Pancreas (tissue), 10 donors: ENCODE results near the gene TREX2. TPM values are rescaled to one million over a fixed set of nuclear protein-coding genes. Genes with fewer than 3 reads are reported as not detected.

ENCODE experiments used
- ATAC-seq, 4 donors: fragments of 200-7000 bp; cut with Tn5 transposase; one replicate each; pipeline versions ENCODE4 v1.8.0 to v1.9.1; 2020; ENCODE audit warnings: mild to moderate bottlenecking in 4 of 4, moderate library complexity in 4 of 4
- DNase-seq, 6 donors: peaks; one replicate each; pipeline ENCODE4 v3.0.0-alpha.2; 2020
- FAIRE-seq: peaks from 2 replicates; lab custom pipeline; 2012; peaks lifted over from hg19 to GRCh38; lab: Jason Lieb, UNC
- H3K27ac ChIP-seq, 4 donors: fragments of 200-600 bp; sonication (generic); 1 replicate in 3 of 4; 2 replicates in 1 of 4; pipeline versions ENCODE4 v1.5.0 to v1.8.0; 2020
- H3K27me3 ChIP-seq, 4 donors: fragments of 200-600 bp; one replicate each; pipeline ENCODE4 v1.8.0; 2021
- H3K36me3 ChIP-seq, 3 donors: fragments of 200-600 bp; sonication (generic) in 1 of 3; one replicate each; pipeline versions ENCODE4 v1.5.0 to v1.8.0; 2020 to 2021
- H3K4me1 ChIP-seq, 3 donors: fragments of 200-600 bp; one replicate each; pipeline ENCODE4 v1.8.0; 2021
- H3K4me3 ChIP-seq, 4 donors: fragments of 200-600 bp; sonication (generic) in 2 of 4; one replicate each; pipeline versions ENCODE4 v1.5.0 to v1.8.0; 2020 to 2021
- H3K9me3 ChIP-seq, 4 donors: fragments of 200-600 bp; one replicate each; pipeline ENCODE4 v1.8.0; 2021
- CTCF ChIP-seq, 4 donors: fragments of 200-600 bp; sonication (generic) in 3 of 4; IDR thresholded peaks; one replicate each; pipeline versions ENCODE4 v1.5.0 to v1.8.0; 2021; ENCODE audit warnings: antibody characterized with exemption in 4 of 4
- WGBS, 2 donors: extraction: QIAGEN DNeasy Blood & Tissue Kit; methylation state at CpG; one replicate each; pipeline ENCODE4 v1.1.7; 2013; 5-methylcytosine and 5-hydroxymethylcytosine counted together
- intact Hi-C, 3 donors: fragments of 100-400 bp; cut with DNase I; formaldehyde crosslinking; loops; one replicate each; pipeline versions ENCODE4 v1.11.1 to v1.14.2; 2022
- polyA plus RNA-seq, 2 donors: library from polyadenylated mRNA; stranded (reverse); fragments of 200-250 nt; gene quantifications; one replicate each; pipeline ENCODE4 v1.2.3, GENCODE V29; 2013
- total RNA-seq, 6 donors: library from RNA; stranded (reverse); fragmentation: NEBNext Ultra II Directional in 4 of 6; extraction: Animal tissue kit (Norgen Biotek cat#: 25700) in 4 of 6; gene quantifications; one replicate each; pipeline versions ENCODE4 v1.2.1 to v1.2.4, GENCODE V29; 2021 to 2023
- donor health status: healthy with polysubstance abuse.
- donor health status: DM: no; HTN: no; CAD: no; lungs with moderate emphysema.
- donor health status: DM: no; HTN: no; CAD: no.
- donor health status: control.
- donor health status: control.
- donor health status: Bipolar disorder and iron deficiency.
- donor health status: DM: yes; HTN: yes; CAD: no.
- donor health status: DM: no; HTN: no; CAD: no.
- donor health status: DM: no; HTN: no; CAD: no.
- donor health status: DM: yes; HTN: yes; CAD: no.

TREX2 gene
- total and polyA plus RNA-seq, 8 donors, result 0.19 to 0.91 (median 0.55) TPM; not detected in 1

- peak in 1 of 6 donors; percentile 12 for DNase-seq
- H3K27ac ChIP-seq, result no peak overlapping the region
- no peaks in the 10 kb centered on the region for H3K36me3 ChIP-seq
- H3K9me3 ChIP-seq, result no peaks in the 10 kb centered on the region
- TF ChIP-seq CTCF (IDR thresholded peaks at IDR 0.05), result no peak
- no peak for FAIRE-seq
- intact Hi-C loops, result no loop called here
- no peak overlapping the region for H3K4me3 ChIP-seq
- H3K4me1 ChIP-seq, result no peaks in the 10 kb centered on the region
- ATAC-seq, result no peak
- H3K27me3 ChIP-seq, result peaks cover 0 to 3% (median 0%) of the 10 kb centered on the region in 4 donors
- 73% methylated on average over 13 of the region's 13 CpGs for WGBS, 2 donors
Observed at GRCh38 chrX:153394612-153395011, 51.2 kb downstream of the TREX2 start.

Other genes with a start within 250 kb of the TREX2 start
- gene PNMA6F, start 124.3 kb downstream of the TREX2 start, total RNA-seq, result not detected
- gene PNMA6F, start 124.3 kb downstream of the TREX2 start, polyA plus RNA-seq, result under 1 TPM in 1 of 2 donors, not detected in 1; 0.12 TPM
- 1 to 10 TPM; 4.9 to 9.9 (median 7.0) TPM for gene ZNF275, start 111.9 kb downstream of the TREX2 start, total RNA-seq
- gene ZNF275, start 111.9 kb downstream of the TREX2 start, polyA plus RNA-seq, result 1 to 10 TPM; 3.7 to 5.6 TPM
- gene PNMA6E, start 44.7 kb downstream of the TREX2 start, total RNA-seq, result not detected
- not detected for gene PNMA6E, start 44.7 kb downstream of the TREX2 start, polyA plus RNA-seq
- gene ZFP92, start 34.6 kb downstream of the TREX2 start, total RNA-seq, result under 1 TPM; 0.28 to 1.00 (median 0.42) TPM
- under 1 TPM; 0.34 to 0.45 TPM for gene ZFP92, start 34.6 kb downstream of the TREX2 start, polyA plus RNA-seq
- 10 to 100 TPM in 1 of 6 donors, 1 to 10 TPM in 5; 4.9 to 12.0 (median 8.7) TPM for gene HAUS7, start 24.5 kb upstream of the TREX2 start, total RNA-seq
- 10 to 100 TPM; 37.6 to 44.1 TPM for gene HAUS7, start 24.5 kb upstream of the TREX2 start, polyA plus RNA-seq
- gene BGN, start 48.9 kb upstream of the TREX2 start, total RNA-seq, result 100 to 1,000 TPM in 1 of 6 donors, 10 to 100 TPM in 2, 1 to 10 TPM in 3; 4.0 to 113 (median 15.0) TPM
- 10 to 100 TPM; 20.2 to 24.5 TPM for gene BGN, start 48.9 kb upstream of the TREX2 start, polyA plus RNA-seq
- under 1 TPM in 4 of 6 donors, not detected in 2; 0.03 to 0.06 (median 0.04) TPM for gene ATP2B3, start 71.6 kb upstream of the TREX2 start, total RNA-seq
- gene ATP2B3, start 71.6 kb upstream of the TREX2 start, polyA plus RNA-seq, result under 1 TPM; 0.04 to 0.12 TPM
- 10 to 100 TPM in 1 of 6 donors, 1 to 10 TPM in 5; 6.7 to 10.6 (median 8.1) TPM for gene CCNQ, start 153.1 kb upstream of the TREX2 start, total RNA-seq
- 10 to 100 TPM; 26.3 to 32.1 TPM for gene CCNQ, start 153.1 kb upstream of the TREX2 start, polyA plus RNA-seq
- under 1 TPM in 3 of 6 donors, not detected in 3; 0.09 to 0.28 (median 0.14) TPM for gene DUSP9, start 201.1 kb upstream of the TREX2 start, total RNA-seq
- under 1 TPM in 1 of 2 donors, not detected in 1; 0.07 TPM for gene DUSP9, start 201.1 kb upstream of the TREX2 start, polyA plus RNA-seq
- under 1 TPM in 3 of 6 donors, not detected in 3; 0.35 to 0.67 (median 0.49) TPM for gene PNCK, start 227.8 kb upstream of the TREX2 start, total RNA-seq
- under 1 TPM; 0.28 to 0.99 TPM for gene PNCK, start 227.8 kb upstream of the TREX2 start, polyA plus RNA-seq
- 10 to 100 TPM in 4 of 6 donors, 1 to 10 TPM in 2; 8.4 to 15.8 (median 11.1) TPM for gene SLC6A8, start 241.9 kb upstream of the TREX2 start, total RNA-seq
- gene SLC6A8, start 241.9 kb upstream of the TREX2 start, polyA plus RNA-seq, result 10 to 100 TPM; 12.3 to 14.4 TPM